HG03159 (cell line): ENCODE measurements around the gene PCDHA3.
"Not testable (repeated sequence)": the region's sequence is repeated elsewhere in the genome, so short reads cannot be mapped to it uniquely, and the experiment has no call there.

Source experiments
- ATAC-seq: cut with Tn5 transposase; IDR thresholded peaks from one replicate; pipeline ENCODE4 v1.9.1; 2021; ENCODE audit warnings: mild to moderate bottlenecking, moderate library complexity; ENCODE audit not compliant: unreplicated experiment

Gene PCDHA3

GRCh38 chr5:140808889-140809291 is 8.0 kb downstream of the PCDHA3 start:
- ATAC-seq: no peak

- no peak for ATAC-seq
These were observed 20.8 kb downstream of the PCDHA3 start, which contains the start of gene PCDHA5 for GRCh38 chr5:140821375-140822280. Gene PCDHA5 (plus strand): TSS chr5:140821613.

- ATAC-seq: no peak
These were observed 21.4 kb downstream of the PCDHA3 start for GRCh38 chr5:140822281-140822629.

GRCh38 chr5:140822969-140823368 is 22.1 kb downstream of the PCDHA3 start:
- ATAC-seq: not testable (repeated sequence)

DNA sequence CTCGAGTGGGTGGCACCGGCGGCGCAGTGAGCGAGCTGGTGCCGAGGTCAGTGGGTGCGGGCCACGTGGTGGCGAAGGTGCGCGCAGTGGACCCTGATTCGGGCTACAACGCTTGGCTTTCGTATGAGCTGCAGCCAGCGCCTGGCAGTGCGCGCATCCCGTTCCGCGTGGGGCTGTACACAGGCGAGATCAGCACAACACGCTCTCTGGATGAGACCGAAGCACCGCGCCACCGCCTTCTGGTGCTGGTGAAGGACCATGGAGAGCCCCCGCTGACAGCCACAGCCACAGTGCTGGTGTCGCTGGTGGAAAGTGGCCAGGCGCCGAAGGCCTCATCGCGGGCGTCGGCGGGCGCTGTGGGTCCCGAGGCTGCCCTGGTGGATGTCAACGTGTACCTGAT is 22.6 kb downstream of the PCDHA3 start:
- no peak for ATAC-seq

DNA sequence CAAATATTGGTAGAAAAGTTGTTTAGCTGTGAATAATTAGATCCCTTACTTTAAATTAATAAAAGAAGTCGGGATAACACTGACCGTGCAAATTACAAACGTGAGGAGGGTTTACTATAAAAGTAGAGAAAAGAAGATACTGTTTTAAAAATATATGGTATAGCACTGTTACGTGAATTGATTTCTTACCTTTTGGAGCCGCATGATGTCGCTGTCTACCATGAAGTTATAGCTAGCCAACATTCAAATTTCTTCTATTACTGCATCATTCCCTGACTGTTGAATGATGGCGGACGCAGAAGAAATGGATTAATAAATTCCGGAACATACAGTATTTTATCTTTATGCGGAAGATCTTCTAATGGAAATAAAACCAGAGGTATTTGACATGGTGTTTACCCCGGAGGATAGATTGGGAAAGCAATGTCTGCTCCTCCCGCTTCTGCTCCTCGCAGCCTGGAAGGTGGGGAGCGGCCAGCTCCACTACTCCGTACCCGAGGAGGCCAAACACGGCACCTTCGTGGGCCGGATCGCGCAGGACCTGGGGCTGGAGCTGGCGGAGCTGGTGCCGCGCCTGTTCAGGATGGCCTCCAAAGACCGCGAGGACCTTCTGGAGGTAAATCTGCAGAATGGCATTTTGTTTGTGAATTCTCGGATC is 27.0 kb downstream of the PCDHA3 start, which contains the start of gene PCDHA6:
Gene PCDHA6, plus strand, starts transcription at position 257 of the 658 bp plus-strand sequence. Its CDS starts 132 bp downstream, at position 389.
- ATAC-seq: no peak

GRCh38 chr5:140828362-140828737 is 27.5 kb downstream of the PCDHA3 start:
- no peak for ATAC-seq

DNA sequence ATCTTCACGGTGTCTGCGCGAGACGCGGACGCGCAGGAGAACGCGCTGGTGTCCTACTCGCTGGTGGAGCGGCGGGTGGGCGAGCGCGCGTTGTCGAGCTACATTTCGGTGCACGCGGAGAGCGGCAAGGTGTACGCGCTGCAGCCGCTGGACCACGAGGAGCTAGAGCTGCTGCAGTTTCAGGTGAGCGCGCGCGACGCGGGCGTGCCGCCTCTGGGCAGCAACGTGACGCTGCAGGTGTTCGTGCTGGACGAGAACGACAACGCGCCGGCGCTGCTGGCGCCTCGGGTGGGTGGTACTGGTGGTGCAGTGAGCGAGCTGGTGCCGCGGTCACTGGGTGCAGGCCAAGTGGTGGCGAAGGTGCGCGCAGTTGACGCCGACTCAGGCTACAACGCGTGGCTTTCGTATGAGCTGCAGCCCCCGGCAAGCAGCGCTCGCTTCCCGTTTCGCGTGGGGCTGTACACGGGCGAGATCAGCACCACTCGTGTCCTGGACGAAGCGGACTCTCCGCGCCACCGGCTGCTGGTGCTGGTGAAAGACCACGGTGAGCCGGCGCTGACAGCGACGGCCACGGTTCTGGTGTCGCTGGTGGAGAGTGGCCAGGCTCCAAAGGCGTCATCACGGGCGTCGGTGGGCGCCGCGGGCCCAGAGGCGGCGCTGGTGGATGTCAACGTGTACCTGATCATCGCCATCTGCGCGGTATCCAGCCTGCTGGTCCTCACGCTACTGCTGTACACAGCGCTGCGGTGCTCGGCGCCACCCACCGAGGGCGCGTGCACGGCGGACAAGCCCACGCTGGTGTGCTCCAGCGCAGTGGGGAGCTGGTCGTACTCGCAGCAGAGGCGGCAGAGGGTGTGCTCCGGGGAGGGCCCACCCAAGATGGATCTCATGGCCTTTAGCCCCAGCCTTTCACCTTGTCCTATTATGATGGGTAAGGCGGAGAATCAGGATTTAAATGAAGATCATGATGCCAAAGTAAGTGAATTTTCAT is 28.9 kb downstream of the PCDHA3 start:
- not testable (repeated sequence) for ATAC-seq

- ATAC-seq: no peak
These were observed 33.1 kb downstream of the PCDHA3 start, which contains the start of gene PCDHA7 for GRCh38 chr5:140833993-140834392. Gene PCDHA7 (plus strand): TSS chr5:140834269. CDS start chr5:140834384, 115 bp downstream.

DNA sequence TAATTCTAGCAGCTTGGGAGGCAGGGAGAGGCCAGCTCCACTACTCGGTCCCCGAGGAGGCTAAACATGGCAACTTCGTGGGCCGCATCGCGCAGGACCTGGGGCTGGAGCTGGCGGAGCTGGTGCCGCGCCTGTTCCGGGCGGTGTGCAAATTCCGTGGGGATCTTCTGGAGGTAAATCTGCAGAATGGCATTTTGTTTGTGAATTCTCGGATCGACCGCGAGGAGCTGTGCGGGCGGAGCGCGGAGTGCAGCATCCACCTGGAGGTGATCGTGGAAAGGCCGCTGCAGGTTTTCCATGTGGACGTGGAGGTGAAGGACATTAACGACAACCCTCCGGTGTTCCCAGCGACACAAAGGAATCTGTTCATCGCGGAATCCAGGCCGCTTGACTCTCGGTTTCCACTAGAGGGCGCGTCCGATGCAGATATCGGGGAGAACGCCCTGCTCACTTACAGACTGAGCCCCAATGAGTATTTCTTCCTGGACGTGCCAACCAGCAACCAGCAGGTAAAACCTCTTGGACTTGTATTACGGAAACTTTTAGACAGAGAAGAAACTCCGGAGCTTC is 33.7 kb downstream of the PCDHA3 start:
- not testable (repeated sequence) for ATAC-seq

GRCh38 chr5:140835622-140836510 is 35.0 kb downstream of the PCDHA3 start:
- no peak for ATAC-seq

GRCh38 chr5:140840978-140841962 is 40.4 kb downstream of the PCDHA3 start, which contains the start of gene PCDHA8:
Gene PCDHA8 (plus strand): TSS chr5:140841187. CDS start chr5:140841322, 135 bp downstream.
- ATAC-seq: no peak

DNA sequence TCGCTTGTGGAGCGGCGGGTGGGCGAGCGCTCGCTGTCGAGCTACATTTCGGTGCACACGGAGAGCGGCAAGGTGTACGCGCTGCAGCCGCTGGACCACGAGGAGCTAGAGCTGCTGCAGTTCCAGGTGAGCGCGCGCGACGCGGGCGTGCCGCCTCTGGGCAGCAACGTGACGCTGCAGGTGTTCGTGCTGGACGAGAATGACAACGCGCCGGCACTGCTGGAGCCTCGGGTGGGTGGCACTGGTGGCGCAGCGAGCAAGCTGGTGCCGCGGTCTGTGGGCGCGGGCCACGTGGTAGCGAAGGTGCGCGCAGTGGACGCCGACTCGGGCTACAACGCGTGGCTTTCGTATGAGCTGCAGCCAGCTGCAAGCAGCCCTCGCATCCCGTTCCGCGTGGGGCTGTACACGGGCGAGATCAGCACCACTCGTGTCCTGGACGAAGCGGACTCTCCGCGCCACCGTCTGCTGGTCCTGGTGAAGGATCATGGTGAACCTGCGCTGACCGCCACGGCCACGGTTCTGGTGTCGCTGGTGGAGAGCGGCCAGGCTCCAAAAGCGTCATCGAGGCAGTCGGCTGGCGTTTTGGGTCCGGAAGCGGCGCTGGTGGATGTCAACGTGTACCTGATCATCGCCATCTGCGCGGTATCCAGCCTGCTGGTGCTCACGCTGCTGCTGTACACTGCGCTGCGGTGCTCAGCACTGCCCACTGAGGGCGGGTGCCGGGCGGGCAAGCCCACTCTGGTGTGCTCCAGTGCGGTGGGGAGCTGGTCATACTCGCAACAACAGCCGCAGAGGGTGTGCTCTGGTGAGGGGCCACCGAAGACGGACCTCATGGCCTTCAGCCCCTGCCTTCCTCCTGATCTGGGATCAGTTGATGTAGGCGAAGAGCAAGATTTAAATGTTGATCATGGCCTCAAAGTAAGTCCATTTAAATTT is 42.2 kb downstream of the PCDHA3 start:
- no peak for ATAC-seq

GRCh38 chr5:140848139-140849102 is 47.6 kb downstream of the PCDHA3 start, which contains the start of gene PCDHA9:
Gene PCDHA9 (plus strand): TSS chr5:140848382. CDS start chr5:140848496, 114 bp downstream.
- ATAC-seq: not testable (repeated sequence)

DNA sequence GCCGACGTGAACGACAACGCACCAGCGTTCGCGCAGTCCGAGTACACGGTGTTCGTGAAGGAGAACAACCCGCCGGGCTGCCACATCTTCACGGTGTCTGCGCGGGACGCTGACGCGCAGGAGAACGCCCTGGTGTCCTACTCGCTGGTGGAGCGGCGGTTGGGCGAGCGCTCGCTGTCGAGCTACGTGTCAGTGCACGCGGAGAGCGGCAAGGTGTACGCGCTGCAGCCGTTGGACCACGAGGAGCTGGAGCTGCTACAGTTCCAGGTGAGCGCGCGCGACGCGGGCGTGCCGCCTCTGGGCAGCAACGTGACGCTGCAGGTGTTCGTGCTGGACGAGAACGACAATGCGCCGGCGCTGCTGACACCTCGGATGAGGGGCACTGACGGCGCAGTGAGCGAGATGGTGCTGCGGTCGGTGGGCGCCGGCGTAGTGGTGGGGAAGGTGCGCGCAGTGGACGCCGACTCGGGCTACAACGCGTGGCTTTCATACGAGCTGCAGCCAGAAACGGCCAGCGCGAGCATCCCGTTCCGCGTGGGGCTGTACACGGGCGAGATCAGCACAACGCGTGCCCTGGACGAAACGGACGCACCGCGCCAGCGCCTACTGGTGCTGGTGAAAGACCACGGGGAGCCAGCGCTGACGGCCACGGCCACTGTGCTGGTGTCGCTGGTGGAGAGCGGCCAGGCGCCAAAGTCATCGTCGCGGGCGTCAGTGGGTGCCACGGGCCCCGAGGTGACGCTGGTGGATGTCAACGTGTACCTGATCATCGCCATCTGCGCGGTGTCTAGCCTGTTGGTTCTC is 49.2 kb downstream of the PCDHA3 start:
- not testable (repeated sequence) for ATAC-seq
